K562 (cell line): ENCODE data around the gene ACTL6A. TPM values are rescaled to one million over a fixed set of nuclear protein-coding genes. Genes with fewer than 3 reads are reported as not detected.

Experiments
- ARID2 ChIP-seq: fragments of 450-650 bp; IDR thresholded peaks from 2 replicates; pipeline ENCODE4 v1.6.1; 2017; ENCODE audit warnings: antibody characterized with exemption, mild to moderate bottlenecking
- BHLHE40 ChIP-seq: IDR thresholded peaks from 2 replicates; pipeline ENCODE4 v1.6.1; 2011; ENCODE audit warnings: low read length, improper control_type of control experiment
- HCFC1 ChIP-seq: IDR thresholded peaks from 2 replicates; pipeline ENCODE4 v1.6.1; 2012; ENCODE audit warnings: low read depth, low read length, improper control_type of control experiment
- L3MBTL2 ChIP-seq: fragments of 450-650 bp; IDR thresholded peaks from 2 replicates; pipeline ENCODE4 v1.6.1; 2016; ENCODE audit warnings: mild to moderate bottlenecking, moderate library complexity
- NEUROD1 ChIP-seq: fragments of 150-350 bp; IDR thresholded peaks from 2 replicates; pipeline ENCODE4 v1.6.1; 2014; ENCODE audit warnings: borderline replicate concordance, low read length, low read depth; ENCODE audit not compliant: partially characterized antibody
- NUFIP1 ChIP-seq: fragments of 450-650 bp; IDR thresholded peaks from 2 replicates; pipeline ENCODE4 v1.6.1; 2018; ENCODE audit not compliant: partially characterized antibody
- RBM39 ChIP-seq: fragments of 200-400 bp; formaldehyde crosslinking; optimal IDR thresholded peaks from 2 replicates; pipeline ENCODE3; 2018; ENCODE audit warnings: low read depth, low read length
- SIN3B ChIP-seq: fragments of 450-650 bp; IDR thresholded peaks from 2 replicates; pipeline ENCODE4 v1.6.1; 2017; ENCODE audit warnings: low read depth, mild to moderate bottlenecking, moderate library complexity
- TSC22D4 ChIP-seq: fragments of 450-650 bp; IDR thresholded peaks from 2 replicates; pipeline ENCODE4 v1.6.1; 2016; ENCODE audit warnings: missing genetic modification characterization, missing biosample characterization, control low read depth
- ZFP1 ChIP-seq: fragments of 450-650 bp; formaldehyde crosslinking; IDR thresholded peaks from 2 replicates; pipeline ENCODE4 v1.4.0; 2020; ENCODE audit warnings: mild to moderate bottlenecking, mixed read lengths
- ZNF766 ChIP-seq: fragments of 200-800 bp; sonication (Bioruptor generic); conservative IDR thresholded peaks from 2 replicates; pipeline ENCODE4 v1.6.1; 2016; ENCODE audit warnings: missing genetic modification characterization, missing compliant biosample characterization
- polyA plus RNA-seq, 8 experiments: library from polyadenylated mRNA; depleted of rRNA in 4 of 8; stranded (reverse) in 5 of 8; unstranded in 3 of 8; fragments of >200 nt; fragmentation: Nextera tagmentation in 2 of 8; fragmentation: Illumina TruSeq in 1 of 8; extraction: Ambion mirVana in 2 of 8; extraction: Trizol in 1 of 8; gene quantifications; 2 replicates each; pipeline versions ENCODE4 v1.2.1 to v1.2.3, GENCODE V29; 2011 to 2014; ENCODE audit warnings: inconsistent platforms in 1 of 8, missing spikeins in 1 of 8
- total RNA-seq, 7 experiments: library from RNA; depleted of rRNA in 6 of 7; stranded (reverse); fragments of >200 nt in 6 of 7; fragmentation: Illumina TruSeq in 2 of 7; extraction: Trizol in 2 of 7; gene quantifications; 2 replicates each; pipeline versions ENCODE4 v1.2.1 to v1.2.3, GENCODE V29; 2011 to 2021; ENCODE audit warnings: low replicate concordance in 1 of 7
- TF ChIP-seq, protein P1 (sequence below): sonication (generic); formaldehyde crosslinking; IDR thresholded peaks from 2 replicates; pipeline ENCODE4 v1.8.0; 2023; ENCODE audit warnings: mild to moderate bottlenecking, missing genetic modification reagents
- TF ChIP-seq, protein P2 (sequence below): fragments of 250-450 bp; sonication (Bioruptor Pico); IDR thresholded peaks from 2 replicates; pipeline ENCODE4 v1.5.0; 2021
- TF ChIP-seq, protein P3 (sequence below): sonication (generic); formaldehyde crosslinking; IDR thresholded peaks from 2 replicates; pipeline ENCODE4 v1.9.0; 2022; ENCODE audit warnings: mild to moderate bottlenecking, missing genetic modification reagents
- TF ChIP-seq, protein P4 (sequence below): fragments of 200-800 bp; sonication (Bioruptor generic); IDR thresholded peaks from 2 replicates; pipeline ENCODE4 v1.6.1; 2016; ENCODE audit warnings: missing genetic modification characterization, missing compliant biosample characterization
- TF ChIP-seq, protein P5 (sequence below): sonication (generic); formaldehyde crosslinking; IDR thresholded peaks from 2 replicates; pipeline ENCODE4 v1.8.0; 2022; ENCODE audit warnings: mild to moderate bottlenecking, missing genetic modification reagents
- TF ChIP-seq, protein P6 (sequence below): fragments of 450-650 bp; IDR thresholded peaks from 2 replicates; pipeline ENCODE4 v1.6.1; 2016; ENCODE audit warnings: missing biosample characterization, missing genetic modification characterization

Gene ACTL6A
- total and polyA plus RNA-seq, 9 of the 15 experiments (the other 6 are each of a cell fraction or from before 2014, with no cell fraction given) = 107 to 243 (median 157) TPM

DNA sequence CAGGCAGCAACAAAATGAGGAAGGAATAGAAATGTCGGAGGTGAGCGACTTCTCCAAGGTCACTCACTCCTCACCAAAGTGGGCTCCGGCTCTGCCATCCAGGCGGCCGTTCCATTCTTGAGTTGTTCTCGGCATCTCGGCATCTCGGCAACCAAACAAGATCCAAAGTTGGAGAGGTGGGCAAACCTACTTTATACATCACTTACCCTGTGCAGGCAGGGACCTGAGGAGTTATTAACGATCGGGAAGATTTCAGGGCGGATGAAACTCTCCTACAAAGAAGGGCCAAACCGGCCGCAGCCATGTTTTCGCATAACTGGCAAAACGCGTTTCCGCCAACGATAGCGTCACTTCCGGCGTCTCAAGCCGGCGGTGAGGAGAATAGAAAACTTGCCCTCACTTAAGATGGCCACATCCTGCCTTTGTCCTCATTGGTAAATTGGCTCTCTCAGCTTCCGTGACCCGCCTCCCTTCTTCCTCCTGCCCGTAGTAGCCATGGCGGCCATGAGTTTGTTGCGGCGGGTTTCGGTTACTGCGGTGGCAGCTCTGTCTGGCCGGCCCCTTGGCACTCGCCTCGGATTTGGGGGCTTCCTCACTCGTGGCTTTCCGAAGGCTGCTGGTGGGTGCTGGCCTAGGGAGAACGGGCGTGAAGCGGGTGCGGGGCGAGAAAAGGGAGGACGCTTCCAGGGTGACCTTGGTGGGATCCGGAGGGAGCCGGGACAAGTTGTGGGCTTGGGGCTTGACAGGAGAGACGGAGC, 41.8 kb downstream of the ACTL6A start, which contains the start of the genes MRPL47 and NDUFB5 (continued):
- TF ChIP-seq, protein P1, sequence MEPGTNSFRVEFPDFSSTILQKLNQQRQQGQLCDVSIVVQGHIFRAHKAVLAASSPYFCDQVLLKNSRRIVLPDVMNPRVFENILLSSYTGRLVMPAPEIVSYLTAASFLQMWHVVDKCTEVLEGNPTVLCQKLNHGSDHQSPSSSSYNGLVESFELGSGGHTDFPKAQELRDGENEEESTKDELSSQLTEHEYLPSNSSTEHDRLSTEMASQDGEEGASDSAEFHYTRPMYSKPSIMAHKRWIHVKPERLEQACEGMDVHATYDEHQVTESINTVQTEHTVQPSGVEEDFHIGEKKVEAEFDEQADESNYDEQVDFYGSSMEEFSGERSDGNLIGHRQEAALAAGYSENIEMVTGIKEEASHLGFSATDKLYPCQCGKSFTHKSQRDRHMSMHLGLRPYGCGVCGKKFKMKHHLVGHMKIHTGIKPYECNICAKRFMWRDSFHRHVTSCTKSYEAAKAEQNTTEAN = no peak
- TF ChIP-seq ZFP1 (CRISPR knock-in tag) = no peak
- peak; percentile 94 for TF ChIP-seq SIN3B
- TF ChIP-seq, protein P2, sequence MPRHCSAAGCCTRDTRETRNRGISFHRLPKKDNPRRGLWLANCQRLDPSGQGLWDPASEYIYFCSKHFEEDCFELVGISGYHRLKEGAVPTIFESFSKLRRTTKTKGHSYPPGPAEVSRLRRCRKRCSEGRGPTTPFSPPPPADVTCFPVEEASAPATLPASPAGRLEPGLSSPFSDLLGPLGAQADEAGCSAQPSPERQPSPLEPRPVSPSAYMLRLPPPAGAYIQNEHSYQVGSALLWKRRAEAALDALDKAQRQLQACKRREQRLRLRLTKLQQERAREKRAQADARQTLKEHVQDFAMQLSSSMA (CRISPR knock-in tag) = no peak
- TF ChIP-seq, protein P3, sequence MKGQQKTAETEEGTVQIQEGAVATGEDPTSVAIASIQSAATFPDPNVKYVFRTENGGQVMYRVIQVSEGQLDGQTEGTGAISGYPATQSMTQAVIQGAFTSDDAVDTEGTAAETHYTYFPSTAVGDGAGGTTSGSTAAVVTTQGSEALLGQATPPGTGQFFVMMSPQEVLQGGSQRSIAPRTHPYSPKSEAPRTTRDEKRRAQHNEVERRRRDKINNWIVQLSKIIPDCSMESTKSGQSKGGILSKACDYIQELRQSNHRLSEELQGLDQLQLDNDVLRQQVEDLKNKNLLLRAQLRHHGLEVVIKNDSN (CRISPR knock-in tag) = no peak
- TF ChIP-seq ZNF766 (CRISPR knock-in tag) = no peak
- TF ChIP-seq, protein P4, sequence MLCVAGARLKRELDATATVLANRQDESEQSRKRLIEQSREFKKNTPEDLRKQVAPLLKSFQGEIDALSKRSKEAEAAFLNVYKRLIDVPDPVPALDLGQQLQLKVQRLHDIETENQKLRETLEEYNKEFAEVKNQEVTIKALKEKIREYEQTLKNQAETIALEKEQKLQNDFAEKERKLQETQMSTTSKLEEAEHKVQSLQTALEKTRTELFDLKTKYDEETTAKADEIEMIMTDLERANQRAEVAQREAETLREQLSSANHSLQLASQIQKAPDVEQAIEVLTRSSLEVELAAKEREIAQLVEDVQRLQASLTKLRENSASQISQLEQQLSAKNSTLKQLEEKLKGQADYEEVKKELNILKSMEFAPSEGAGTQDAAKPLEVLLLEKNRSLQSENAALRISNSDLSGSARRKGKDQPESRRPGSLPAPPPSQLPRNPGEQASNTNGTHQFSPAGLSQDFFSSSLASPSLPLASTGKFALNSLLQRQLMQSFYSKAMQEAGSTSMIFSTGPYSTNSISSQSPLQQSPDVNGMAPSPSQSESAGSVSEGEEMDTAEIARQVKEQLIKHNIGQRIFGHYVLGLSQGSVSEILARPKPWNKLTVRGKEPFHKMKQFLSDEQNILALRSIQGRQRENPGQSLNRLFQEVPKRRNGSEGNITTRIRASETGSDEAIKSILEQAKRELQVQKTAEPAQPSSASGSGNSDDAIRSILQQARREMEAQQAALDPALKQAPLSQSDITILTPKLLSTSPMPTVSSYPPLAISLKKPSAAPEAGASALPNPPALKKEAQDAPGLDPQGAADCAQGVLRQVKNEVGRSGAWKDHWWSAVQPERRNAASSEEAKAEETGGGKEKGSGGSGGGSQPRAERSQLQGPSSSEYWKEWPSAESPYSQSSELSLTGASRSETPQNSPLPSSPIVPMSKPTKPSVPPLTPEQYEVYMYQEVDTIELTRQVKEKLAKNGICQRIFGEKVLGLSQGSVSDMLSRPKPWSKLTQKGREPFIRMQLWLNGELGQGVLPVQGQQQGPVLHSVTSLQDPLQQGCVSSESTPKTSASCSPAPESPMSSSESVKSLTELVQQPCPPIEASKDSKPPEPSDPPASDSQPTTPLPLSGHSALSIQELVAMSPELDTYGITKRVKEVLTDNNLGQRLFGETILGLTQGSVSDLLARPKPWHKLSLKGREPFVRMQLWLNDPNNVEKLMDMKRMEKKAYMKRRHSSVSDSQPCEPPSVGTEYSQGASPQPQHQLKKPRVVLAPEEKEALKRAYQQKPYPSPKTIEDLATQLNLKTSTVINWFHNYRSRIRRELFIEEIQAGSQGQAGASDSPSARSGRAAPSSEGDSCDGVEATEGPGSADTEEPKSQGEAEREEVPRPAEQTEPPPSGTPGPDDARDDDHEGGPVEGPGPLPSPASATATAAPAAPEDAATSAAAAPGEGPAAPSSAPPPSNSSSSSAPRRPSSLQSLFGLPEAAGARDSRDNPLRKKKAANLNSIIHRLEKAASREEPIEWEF (CRISPR knock-in tag) = no peak
- TF ChIP-seq, protein P5, sequence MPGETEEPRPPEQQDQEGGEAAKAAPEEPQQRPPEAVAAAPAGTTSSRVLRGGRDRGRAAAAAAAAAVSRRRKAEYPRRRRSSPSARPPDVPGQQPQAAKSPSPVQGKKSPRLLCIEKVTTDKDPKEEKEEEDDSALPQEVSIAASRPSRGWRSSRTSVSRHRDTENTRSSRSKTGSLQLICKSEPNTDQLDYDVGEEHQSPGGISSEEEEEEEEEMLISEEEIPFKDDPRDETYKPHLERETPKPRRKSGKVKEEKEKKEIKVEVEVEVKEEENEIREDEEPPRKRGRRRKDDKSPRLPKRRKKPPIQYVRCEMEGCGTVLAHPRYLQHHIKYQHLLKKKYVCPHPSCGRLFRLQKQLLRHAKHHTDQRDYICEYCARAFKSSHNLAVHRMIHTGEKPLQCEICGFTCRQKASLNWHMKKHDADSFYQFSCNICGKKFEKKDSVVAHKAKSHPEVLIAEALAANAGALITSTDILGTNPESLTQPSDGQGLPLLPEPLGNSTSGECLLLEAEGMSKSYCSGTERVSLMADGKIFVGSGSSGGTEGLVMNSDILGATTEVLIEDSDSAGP (CRISPR knock-in tag) = no peak
- peak; percentile 93 for TF ChIP-seq RBM39
- peak; percentile 6 for TF ChIP-seq NEUROD1
- TF ChIP-seq NUFIP1 = no peak
- TF ChIP-seq ARID2 = no peak
- peak; percentile 89 for TF ChIP-seq HCFC1
- TF ChIP-seq, protein P6, sequence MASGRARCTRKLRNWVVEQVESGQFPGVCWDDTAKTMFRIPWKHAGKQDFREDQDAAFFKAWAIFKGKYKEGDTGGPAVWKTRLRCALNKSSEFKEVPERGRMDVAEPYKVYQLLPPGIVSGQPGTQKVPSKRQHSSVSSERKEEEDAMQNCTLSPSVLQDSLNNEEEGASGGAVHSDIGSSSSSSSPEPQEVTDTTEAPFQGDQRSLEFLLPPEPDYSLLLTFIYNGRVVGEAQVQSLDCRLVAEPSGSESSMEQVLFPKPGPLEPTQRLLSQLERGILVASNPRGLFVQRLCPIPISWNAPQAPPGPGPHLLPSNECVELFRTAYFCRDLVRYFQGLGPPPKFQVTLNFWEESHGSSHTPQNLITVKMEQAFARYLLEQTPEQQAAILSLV (tag) = no peak
- no peak for TF ChIP-seq BHLHE40
- TF ChIP-seq L3MBTL2 = no peak
- TF ChIP-seq TSC22D4 (tag) = no peak
